DOHH2 (cell line): ENCODE data around the gene GALNTL6.

Source experiments
- EZH2phosphoT487 ChIP-seq: fragments of 200-600 bp; sonication (generic); IDR thresholded peaks from 2 replicates; pipeline ENCODE4 v1.6.1; 2017; ENCODE audit warnings: borderline replicate concordance, mild to moderate bottlenecking, antibody characterized with exemption, low read length, moderate library complexity, mixed read lengths
- TF ChIP-seq, protein P1 (sequence below): fragments of 200-600 bp; sonication (generic); IDR thresholded peaks from one replicate; pipeline ENCODE4 v1.5.1; 2014; ENCODE audit warnings: antibody characterized with exemption, mild to moderate bottlenecking, low read depth, low read length; ENCODE audit not compliant: poor library complexity, severe bottlenecking

DNA sequence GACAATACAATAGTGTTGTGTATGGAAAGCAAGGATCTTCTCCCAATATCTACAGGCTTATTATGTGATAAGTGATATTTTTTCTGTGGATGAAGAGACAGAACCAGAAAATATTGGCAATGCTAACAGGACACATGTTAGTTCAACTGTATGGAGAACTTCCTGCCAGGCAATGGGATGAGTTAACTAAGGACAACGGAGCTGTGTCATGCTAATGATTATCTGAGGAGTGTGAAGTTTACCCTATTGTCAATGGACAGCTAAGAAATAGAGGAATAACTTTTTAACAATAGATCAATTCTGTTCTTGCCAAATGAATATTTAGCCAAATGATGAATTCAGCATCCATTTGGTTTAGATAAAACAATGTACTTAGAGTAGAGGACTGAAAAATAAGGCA lies 180.0 kb downstream of the GALNTL6 start:
- TF ChIP-seq, protein P1, sequence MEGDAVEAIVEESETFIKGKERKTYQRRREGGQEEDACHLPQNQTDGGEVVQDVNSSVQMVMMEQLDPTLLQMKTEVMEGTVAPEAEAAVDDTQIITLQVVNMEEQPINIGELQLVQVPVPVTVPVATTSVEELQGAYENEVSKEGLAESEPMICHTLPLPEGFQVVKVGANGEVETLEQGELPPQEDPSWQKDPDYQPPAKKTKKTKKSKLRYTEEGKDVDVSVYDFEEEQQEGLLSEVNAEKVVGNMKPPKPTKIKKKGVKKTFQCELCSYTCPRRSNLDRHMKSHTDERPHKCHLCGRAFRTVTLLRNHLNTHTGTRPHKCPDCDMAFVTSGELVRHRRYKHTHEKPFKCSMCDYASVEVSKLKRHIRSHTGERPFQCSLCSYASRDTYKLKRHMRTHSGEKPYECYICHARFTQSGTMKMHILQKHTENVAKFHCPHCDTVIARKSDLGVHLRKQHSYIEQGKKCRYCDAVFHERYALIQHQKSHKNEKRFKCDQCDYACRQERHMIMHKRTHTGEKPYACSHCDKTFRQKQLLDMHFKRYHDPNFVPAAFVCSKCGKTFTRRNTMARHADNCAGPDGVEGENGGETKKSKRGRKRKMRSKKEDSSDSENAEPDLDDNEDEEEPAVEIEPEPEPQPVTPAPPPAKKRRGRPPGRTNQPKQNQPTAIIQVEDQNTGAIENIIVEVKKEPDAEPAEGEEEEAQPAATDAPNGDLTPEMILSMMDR, result no peak
- TF ChIP-seq EZH2phosphoT487, result no peak
